ENCODE measurements around the gene ITGA1. TPM values are rescaled to one million over a fixed set of nuclear protein-coding genes. Genes with fewer than 3 reads are reported as not detected.
A peak's percentile ranks its signal among the peaks of the same experiment; 100 is the strongest.
"Not testable (repeated sequence)": the region's sequence is repeated elsewhere in the genome, so short reads cannot be mapped to it uniquely, and the experiment has no call there.

The ITGA1 gene
- total RNA-seq, 4 donors from 2014 or later: 41.8 to 94.0 (median 69.6) TPM

DNA sequence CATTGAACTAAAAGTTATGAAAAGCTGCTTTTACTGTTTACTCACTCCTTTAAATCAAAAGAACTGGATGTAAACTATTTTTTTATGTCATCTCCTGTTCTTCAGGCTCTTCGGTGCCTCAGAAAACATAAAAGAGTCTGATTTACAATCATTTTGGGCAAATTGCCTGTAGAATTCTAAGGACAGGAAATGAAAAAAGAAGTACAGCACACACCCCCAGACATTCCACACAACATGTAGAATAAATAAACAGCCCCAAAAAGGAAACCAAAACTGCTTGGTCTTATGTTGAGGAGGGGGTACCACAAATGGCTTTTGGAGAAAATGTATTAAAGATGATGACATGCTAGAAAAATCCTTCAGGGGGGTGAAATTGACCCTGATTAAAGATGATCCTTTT, 57.2 kb downstream of the ITGA1 start:
- TF ChIP-seq POLR2A (IDR thresholded peaks at IDR 0.05): no peak
- TF ChIP-seq, protein P1, sequence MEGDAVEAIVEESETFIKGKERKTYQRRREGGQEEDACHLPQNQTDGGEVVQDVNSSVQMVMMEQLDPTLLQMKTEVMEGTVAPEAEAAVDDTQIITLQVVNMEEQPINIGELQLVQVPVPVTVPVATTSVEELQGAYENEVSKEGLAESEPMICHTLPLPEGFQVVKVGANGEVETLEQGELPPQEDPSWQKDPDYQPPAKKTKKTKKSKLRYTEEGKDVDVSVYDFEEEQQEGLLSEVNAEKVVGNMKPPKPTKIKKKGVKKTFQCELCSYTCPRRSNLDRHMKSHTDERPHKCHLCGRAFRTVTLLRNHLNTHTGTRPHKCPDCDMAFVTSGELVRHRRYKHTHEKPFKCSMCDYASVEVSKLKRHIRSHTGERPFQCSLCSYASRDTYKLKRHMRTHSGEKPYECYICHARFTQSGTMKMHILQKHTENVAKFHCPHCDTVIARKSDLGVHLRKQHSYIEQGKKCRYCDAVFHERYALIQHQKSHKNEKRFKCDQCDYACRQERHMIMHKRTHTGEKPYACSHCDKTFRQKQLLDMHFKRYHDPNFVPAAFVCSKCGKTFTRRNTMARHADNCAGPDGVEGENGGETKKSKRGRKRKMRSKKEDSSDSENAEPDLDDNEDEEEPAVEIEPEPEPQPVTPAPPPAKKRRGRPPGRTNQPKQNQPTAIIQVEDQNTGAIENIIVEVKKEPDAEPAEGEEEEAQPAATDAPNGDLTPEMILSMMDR (IDR thresholded peaks at IDR 0.05): no peak
- Histone ChIP-seq H3K4me1 (peaks cover 5 to 8% of the 10 kb centered on the region in 2 donors), H3K9me3 (no peaks in the 10 kb centered on the region), H3K27me3 (no peaks in the 10 kb centered on the region), H3K36me3 (no peaks in the 10 kb centered on the region), H3K27ac (peak overlapping the region; percentile 35 to 82), H3K4me3 (no peak overlapping the region)
- DNase-seq: no peak
- intact Hi-C loops (cut with DNase I; ENCODE audit: low total_unique reads): no loop called here

DNA sequence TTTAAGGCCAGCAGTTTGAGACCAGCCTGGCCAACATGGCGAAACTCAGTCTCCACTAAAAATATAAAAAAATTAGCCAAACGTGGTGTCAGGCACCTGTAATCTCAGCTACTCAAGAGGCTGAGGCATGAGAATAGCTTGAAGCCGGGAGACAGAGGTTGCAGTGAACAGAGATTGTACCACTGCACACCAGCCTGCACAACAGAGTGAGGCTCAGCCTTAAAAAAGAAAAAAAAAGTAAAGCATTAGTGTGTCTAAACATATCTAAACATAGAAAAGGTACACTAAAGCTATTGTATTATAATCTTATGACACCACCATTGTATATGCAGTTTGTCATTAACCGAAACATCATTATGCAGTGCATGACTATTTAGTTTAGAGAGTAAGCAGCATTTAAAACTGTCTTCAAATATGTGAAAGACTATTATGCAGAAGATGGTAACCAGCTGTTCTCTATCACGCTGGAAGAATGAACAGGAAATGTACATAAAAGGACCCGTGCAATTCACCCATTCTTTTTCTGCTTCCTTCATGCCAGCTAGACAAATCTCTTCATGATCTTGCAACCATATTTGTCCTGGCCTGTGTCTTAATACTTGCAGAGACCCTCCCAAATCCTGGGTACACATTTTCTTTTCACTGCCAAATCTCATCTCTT, 58.6 kb downstream of the ITGA1 start:
- TF ChIP-seq POLR2A (IDR thresholded peaks at IDR 0.05): no peak
- TF ChIP-seq, protein P1 (IDR thresholded peaks at IDR 0.05): no peak
- H3K27ac ChIP-seq: peak overlapping the region; percentile 11 to 82
- intact Hi-C loops (cut with DNase I; ENCODE audit: low total_unique reads): no loop called here

DNA sequence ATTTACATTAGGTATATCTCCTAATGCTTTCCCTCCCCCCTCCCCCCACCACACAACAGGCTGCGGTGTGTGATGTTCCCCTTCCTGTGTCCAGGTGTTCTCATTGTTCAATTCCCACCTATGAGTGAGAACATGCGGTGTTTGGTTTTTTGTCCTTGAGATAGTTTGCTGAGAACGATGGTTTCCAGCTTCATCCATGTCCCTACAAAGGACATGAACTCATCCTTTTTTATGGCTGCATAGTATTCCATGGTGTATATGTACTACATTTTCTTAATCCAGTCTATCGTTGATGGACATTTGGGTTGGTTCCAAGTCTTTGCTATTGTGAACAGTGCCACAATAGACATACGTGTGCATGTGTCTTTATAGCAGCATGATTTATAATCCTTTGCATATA, 61.0 kb downstream of the ITGA1 start:
- DNase-seq; H3K4me3 ChIP-seq; H3K9me3 ChIP-seq; H3K4me1 ChIP-seq; H3K27ac ChIP-seq; H3K27me3 ChIP-seq; H3K36me3 ChIP-seq; intact Hi-C loops (cut with DNase I; ENCODE audit: low total_unique reads): not testable (repeated sequence)

More for the DNA sequence above, 58.6 kb downstream of the ITGA1 start:
- H3K9me3 ChIP-seq: no peaks in the 10 kb centered on the region
- DNase-seq: no peak
- no peaks in the 10 kb centered on the region for H3K36me3 ChIP-seq
- H3K27me3 ChIP-seq: no peaks in the 10 kb centered on the region
- no peak overlapping the region for H3K4me3 ChIP-seq
- peaks cover 0 to 5% of the 10 kb centered on the region in 2 donors for H3K4me1 ChIP-seq

DNA sequence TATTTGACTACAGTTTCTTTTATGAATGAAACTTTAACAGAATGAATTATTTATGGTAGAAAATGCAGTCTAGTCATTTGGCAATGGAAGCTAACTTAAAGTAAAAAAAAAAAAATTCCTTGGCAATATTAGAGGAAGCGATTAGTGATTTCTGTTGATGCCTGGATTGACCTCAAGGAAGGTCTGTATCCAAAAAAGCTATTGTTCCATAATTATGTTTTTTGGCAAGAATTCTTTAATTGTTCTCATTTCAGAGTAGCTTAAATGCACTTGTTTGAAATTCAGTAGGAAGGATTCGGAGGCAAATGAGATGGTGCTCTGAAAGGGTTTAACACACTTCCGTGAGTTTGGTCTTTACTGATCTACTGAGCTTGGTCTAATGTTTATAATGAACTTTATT, 61.8 kb downstream of the ITGA1 start:
- Histone ChIP-seq H3K36me3 (no peaks in the 10 kb centered on the region), H3K27me3 (no peaks in the 10 kb centered on the region), H3K4me1 (peaks cover under 1 to 8% of the 10 kb centered on the region in 2 donors), H3K27ac (no peak overlapping the region), H3K4me3 (no peak overlapping the region), H3K9me3 (no peaks in the 10 kb centered on the region)
- no peak for TF ChIP-seq POLR2A (IDR thresholded peaks at IDR 0.05)
- TF ChIP-seq, protein P1 (IDR thresholded peaks at IDR 0.05): no peak
- no peak for DNase-seq
- intact Hi-C loops (cut with DNase I; ENCODE audit: low total_unique reads): no loop called here

DNA sequence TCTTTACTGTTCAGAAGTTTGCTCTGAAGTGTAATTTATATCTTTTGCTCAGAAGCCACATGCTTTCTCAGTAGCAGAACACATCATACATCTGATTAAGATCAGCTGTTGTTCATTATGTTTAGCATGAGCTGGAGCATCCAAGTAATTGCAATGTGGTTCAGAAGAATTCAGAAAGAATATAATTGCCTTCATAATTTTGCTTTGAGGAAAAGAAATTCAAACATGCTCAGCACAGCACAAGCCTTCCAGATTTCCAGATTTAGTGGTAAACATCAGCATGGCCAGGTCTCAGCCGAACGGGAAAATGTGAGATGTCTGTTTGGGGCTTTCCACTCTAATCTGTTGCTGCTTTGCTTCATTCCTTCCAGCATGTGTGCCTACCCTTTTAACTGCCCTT, 65.9 kb downstream of the ITGA1 start:
- Histone ChIP-seq H3K4me3 (no peak overlapping the region), H3K27ac (peak overlapping the region; percentile 50 to 80), H3K36me3 (no peaks in the 10 kb centered on the region), H3K27me3 (no peaks in the 10 kb centered on the region), H3K4me1 (peaks cover 0 to 10% of the 10 kb centered on the region in 2 donors), H3K9me3 (no peaks in the 10 kb centered on the region)
- intact Hi-C loops (cut with DNase I; ENCODE audit: low total_unique reads): no loop called here
- DNase-seq: no peak
- TF ChIP-seq, protein P1 (IDR thresholded peaks at IDR 0.05): no peak
- no peak for TF ChIP-seq POLR2A (IDR thresholded peaks at IDR 0.05)
